GM19351 (cell line): ENCODE measurements around the gene FAM3B.

Experiments
- ATAC-seq: cut with Tn5 transposase; IDR thresholded peaks from one replicate; pipeline ENCODE4 v1.9.1; 2021; ENCODE audit warnings: mild to moderate bottlenecking, moderate library complexity; ENCODE audit not compliant: unreplicated experiment

The FAM3B gene

DNA sequence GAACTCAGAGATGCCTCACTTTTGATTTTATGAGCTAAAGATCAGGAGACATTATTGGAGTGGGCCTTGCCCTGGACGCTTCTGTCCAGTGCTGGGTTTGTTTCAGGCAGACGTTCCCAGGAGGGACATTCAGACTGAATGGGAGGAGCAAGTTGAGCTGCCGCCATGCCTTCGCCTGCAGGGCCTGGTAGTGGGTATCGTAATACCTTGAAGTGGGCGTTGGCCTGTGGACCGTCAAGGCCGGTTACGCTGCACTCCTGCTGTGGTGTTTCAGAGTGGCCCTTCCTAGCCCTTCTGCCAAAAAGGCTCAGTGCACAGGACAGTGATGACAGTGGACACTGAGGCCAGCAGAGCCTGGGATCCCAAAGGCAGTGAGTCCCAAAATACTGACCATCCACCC, 1.6 kb downstream of the FAM3B start:
- no peak for ATAC-seq

DNA sequence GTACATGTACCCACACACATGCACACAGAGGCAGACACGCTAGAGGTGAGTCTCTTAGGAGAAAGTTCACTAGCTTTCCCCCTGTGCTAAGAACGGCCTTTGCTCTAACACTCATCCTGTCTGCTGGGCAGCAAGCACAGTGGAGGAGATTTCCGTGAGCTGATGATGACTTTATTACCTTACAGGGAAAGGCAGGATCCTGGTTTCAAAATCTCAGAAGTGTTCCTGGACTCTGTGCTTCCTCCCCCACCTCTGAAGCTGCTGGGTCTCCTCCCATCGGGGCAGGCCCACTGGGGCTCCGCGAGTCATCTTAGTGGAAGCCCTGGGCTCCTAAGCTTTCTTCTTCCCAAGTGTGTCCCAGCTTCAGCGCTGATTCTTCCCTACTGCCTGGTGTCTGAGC, 2.7 kb downstream of the FAM3B start:
- no peak for ATAC-seq

DNA sequence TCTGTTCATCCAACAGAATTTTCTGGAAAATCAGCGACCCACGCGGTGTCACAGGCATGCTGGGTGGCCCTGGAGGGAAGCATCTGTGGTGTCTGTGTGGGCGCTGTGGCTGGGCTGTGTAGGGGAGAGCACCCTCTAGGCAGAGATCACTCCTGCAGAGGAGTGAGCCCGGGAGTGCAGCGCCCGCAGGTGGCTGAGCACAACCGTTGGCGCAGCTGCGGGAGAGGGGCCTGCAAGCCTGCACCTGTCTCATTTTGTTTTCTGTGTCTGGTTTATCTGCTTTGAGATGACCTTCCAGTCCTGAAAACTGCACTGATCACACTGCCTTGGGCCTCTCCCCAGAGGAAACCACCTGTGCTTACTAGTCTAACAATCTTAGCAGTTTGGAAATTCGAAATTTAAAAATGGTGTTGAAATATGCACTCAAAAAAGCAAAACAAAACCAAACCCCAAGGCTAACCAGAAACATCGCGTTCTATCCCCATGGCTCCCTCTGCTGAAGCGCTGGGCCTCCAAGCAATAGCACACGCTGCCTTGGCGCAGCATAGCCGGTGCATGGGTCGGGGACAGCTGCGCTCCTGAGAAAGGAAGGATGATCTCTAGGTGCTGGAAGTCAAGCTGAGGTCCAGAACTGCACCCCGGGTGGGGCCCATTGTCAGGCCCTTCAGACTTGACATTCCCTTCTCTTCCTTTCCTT, 4.8 kb downstream of the FAM3B start:
- ATAC-seq: peak; percentile 82

DNA sequence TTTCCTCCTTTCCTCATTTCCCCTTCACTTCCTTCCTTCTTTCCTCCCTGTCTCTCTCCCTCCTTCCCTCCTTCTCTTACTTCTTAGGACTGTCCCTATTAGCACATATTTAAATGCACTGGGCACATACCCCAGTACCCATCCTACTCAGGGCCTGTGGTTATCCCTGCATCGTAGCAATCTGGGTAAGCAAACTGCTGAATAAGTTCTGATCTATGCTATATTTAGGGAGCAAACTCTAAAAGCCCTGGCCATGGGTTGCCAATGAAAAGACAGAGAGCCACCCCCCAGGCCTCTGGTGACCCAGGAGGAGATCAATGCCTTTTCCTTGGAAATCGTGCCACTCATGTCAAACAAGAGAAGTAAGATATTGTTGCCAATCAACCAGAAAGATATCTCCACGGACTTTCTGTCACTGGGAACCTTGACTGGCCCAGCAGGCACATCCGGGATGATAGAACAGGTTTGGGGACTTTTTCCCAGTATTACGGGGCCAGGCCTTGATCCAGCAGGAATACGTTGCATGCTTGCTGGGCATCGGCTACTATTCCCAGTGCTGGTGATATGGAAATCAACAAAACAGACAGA, 5.4 kb downstream of the FAM3B start:
- no peak for ATAC-seq

DNA sequence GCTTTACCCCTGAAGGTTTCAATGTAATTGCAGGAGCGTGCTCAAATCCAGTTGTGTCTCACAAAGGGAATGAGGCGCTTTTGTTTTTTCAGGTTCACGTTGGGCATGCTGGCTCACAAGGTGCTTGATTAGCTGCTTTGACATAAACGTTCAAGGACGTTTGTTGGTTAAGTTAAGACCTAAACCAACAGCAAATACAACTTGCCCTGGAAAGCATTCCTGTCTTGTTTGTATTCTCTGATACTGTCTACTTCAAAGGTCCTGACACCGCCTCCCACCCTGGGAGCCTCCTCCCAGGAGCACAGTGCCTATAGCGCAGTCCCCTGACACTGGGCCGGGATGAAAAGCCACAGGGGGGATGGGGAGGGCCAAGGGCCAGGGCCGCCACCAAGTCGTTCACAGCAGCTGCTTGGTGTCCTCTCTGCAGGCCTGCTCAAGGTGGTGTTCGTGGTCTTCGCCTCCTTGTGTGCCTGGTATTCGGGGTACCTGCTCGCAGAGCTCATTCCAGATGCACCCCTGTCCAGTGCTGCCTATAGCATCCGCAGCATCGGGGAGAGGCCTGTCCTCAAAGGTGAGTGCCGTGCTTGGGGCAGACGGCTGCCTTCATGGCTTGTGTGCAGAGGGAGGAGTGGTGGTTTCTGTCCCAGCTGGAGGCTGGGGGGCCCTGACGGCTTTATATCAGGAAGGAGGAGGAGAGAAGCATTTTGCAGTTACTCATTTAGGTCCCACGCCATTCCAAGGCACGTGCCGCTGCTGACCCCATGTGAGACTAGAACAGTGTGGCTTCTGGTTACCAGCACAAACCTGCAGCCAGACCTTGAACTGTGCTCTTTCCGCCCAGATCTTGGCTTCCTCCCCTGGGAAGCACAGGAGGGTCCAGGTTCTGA, 6.1 kb downstream of the FAM3B start:
- ATAC-seq: no peak

DNA sequence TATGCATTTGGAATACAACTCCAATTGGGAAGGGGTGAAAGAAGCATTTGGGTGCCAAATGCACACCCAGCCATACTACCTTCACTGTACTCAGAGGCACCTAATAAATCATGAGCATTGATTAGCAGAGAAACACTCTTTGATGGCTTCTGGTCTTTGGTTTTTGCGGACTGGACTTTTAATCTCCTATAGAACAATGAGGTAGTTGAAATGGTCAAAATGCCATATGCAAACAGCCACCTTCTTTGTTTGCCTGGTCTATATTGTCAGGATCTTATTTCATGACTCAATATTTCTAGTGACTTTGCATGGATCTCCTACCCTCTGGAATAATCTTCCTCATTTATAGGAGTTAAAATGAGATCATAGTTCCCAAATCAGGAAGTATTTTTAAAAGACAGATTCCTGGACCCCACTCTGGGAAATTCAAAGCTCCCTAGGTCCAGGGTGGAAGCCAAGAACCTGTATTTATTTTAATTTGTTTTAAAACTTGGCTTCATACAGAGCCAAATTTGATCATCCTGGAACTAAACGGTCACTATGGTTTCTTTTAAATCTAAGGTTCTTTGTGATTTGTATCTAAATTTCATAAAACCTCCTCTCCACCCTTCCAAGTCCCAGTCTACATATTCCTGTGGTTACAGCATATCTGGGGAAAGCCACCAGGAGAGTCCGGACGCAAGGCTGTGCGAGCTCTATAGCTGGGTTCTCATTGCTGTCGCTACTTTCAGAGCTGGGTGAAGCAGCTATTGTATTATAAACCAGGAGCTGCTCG, 8.7 kb downstream of the FAM3B start:
- ATAC-seq: no peak

DNA sequence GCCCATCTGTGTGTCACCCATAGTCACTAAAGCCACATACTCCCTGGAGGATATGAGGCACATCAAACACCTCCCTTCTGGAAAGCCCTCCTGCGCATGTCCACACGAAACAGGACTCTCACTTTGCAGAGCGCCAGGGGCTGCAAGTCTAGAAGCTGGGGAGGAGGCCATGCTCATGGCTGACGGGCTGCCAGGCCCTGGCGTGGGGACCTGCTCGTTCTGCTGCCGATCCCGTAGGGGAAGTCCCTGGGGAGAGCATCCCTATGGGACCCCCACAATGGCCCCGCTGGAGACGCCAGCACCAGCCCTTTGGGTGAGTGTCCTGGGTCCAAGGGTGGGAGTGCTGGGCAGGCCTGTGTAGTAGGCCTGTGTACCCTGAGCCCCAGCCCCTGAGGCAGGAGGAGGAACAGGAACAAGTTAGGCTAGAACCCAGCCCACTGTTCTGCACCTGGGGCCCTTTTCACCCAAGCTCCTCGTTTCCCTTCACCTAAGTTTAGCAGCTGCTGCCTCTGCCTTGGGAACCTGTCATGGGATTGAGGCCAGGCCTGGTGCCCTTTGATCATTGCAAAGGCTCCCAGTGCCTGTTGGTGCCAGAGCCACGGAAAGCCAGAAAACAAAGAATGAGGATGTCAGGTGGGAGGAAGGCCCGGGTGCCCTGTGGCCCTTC, 9.9 kb downstream of the FAM3B start:
- no peak for ATAC-seq

DNA sequence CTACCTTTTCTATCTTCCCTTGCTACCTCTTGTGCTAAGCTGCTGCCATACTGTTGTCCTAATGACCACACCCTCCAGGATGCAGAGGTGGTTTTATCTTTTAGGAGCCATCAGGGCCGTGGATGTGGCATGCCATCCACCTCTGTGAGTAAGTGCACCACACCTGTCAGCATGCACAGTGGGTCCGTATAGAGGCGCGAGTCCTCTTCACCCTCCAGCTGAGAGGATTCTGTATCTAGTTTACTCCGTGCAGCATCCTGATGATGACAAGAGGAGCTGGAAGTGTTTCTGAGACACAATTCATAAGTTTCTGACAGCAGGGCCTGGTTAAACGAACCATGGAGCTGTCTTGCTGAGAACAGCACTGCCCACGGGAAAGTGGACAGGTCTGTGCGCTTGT, 11.2 kb downstream of the FAM3B start:
- ATAC-seq: no peak

DNA sequence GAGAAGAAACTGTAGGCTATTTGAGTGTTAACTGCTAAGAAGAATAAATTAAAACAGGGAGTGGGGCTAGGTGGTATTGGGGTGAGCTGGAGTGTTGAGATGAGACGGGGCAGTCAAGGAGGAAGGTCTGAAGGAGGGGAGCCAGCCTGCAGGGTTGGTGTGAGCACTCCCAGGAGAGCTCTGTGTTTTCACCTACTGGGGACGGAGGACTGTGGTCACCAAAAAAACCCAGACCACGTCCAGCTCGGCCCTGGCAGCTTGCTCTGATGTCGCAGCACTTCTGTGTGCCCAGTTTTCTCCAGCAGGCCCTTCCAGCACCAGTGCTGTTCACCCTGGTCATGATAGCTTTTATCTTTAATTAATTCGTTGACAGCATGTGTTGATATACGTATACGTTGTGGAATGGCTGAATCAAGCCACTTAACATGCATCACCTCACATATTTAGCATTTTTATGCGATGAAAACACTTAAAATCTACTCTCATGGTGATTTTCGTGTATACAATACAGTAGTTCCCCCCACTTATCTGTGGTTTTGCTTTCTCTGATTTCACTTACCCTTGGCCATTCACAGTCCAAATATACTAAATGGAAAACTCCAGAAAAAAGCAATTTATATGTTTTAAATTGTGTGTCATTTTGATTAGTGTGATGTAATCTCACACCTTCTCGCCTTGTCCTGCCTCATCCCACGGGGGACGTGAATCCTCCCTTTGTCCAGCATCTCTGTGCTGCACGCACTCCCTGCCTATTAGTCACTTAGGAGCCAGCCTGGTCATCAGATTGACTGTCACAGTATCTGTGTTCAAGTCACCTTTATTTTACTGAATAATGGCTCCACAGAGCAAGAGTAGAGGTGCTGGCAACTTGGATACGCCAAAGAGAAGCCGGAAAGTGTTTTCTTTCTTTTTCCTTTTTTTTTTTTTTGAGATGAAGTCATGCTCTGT, 12.3 kb downstream of the FAM3B start:
- no peak for ATAC-seq

DNA sequence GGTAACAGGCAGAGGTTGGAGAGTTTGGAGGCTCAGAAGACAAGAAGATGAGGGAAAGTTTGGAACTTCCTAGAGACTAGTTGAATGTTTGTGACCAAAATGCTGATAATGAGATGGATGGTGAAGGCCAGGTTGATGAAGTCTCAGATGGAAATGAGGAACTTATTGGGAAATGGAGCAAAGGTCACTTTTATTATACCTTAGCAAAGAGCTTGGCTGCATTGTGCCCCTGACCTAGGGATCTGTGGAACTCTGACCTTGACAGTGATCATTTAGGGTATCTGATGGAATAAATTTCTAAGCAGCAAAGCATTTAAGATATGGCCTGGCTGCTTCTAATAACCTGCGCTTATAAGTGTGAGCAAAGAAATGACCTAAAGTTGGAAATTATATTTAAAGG, 17.2 kb downstream of the FAM3B start:
- no peak for ATAC-seq

DNA sequence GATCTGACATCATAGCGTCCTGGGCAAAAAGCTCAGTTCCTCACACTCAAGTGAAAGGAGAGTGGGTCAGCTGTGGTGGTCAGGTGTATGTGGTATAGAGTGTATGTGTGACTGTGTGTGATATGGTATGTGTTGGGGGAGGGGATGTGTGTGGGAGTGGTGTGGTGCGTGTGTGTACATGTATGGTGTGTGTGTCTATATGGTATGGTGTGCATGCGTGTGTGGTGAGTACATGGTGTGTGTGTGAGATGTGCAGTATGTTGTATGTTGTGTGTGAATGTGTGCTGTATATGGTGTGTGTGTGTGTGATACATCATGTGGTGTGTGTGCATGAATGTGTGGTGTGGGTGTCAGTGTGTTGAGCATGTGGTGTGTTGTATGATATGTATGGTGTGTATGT, 20.9 kb downstream of the FAM3B start:
- ATAC-seq: no peak

DNA sequence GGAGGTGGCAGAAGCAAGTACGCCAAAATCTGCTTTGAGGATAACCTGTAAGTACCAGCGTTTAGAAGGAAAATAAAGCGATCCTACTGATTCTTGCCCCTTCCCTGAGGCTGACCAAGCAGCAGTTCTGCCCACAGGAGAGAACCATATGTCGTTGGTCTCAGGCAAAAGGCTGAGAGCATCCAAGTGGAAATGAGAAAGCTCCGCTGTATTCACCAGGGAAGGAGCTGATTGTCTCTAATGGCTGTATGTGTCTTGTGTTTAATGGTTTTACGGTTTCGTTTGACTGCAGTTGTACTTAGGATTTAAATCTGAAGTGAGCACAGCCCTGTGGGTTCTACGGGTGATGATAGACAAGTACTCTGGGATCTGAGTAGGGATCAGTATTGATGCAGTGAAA, 21.9 kb downstream of the FAM3B start:
- ATAC-seq: no peak

DNA sequence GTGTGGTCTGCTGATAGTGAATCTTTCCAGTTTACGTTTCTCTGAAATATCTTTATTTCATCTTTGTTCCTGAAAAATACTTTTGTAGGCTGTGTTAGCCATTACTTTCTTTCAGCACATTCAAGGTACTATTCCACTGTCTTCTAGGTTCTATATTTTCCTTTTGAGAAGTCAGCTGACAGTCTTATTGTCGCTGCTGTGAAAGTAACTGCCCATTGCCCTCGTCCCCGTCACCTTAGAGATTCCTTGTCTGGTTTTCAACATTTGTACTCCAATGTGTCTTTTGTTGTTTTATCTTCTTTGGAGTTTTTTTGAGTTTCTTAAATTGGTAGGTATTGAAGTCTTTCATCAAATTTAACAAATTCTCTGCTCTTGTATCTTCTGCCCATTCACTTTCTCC, 25.4 kb downstream of the FAM3B start:
- no peak for ATAC-seq

DNA sequence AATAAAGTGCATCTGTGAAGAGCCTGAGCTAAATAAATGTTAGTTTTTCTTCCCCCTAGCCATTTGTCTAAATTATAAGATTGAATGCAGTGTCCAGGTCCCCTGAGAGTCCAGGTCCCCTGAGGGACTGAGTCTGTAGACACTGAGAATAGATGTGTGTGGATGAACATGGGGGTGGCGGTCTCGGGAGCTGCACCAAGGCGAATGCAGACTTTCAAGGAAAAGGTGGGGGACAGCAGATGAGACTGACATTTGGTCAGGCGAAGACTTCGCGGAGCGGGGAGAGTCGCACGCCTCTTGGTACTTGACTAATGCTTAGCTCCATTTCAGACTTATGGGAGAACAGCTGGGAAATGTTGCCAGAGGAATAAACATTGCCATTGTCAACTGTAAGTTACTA, 27.5 kb downstream of the FAM3B start:
- no peak for ATAC-seq

DNA sequence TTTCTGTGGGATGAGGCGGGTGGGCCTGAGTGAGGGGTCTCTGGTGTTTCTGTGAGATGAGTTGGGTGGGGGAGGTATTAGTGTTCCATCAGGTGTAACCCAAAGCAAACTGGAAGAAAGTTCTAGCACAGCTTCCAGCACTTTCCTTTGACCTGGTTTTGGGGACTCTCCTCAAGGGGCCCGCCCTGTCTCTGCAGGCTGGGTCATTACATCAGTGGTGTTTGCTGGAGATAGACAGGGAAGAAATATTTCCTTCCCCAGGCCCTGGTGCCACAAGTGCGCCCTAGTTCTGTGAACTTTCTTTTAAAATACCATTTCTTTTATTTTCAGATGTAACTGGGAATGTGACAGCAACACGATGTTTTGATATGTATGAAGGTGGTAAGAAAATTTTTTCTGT, 28.8 kb downstream of the FAM3B start:
- ATAC-seq: no peak

DNA sequence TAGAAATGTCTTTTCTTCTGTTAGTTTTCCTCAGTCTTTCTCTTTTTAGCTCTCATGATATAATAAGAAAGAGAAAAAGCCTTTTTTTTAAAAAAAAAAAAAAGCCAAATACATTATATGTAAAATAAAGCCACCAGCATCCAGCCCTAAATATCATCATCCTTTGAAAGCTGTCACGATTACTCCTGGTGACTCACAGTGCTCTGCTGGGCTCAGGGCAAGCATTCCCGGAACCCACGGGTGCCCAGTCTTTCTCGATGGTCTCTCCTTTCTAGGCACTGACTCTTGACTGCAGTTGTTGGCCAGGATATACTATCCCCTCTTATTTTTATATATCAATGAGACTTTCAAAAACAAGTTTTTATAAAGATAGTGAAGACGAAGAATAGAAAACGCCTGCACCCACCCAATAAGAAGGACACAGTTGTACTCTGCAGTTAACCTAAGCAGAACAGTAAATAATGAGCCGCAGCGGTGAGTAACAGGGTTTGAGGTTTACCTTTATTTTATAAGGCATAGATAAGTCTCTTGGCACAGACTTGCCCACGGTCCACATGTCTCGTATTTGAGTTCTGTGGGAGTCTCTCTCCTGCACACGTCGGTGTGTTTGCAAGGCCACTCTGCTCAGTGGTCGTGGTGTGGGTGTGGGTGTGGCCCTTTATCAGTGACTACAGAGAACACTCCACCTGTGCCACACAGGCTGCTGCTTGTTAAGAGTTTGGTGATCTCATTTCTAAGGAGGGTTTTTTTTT, 29.5 kb downstream of the FAM3B start:
- no peak for ATAC-seq

DNA sequence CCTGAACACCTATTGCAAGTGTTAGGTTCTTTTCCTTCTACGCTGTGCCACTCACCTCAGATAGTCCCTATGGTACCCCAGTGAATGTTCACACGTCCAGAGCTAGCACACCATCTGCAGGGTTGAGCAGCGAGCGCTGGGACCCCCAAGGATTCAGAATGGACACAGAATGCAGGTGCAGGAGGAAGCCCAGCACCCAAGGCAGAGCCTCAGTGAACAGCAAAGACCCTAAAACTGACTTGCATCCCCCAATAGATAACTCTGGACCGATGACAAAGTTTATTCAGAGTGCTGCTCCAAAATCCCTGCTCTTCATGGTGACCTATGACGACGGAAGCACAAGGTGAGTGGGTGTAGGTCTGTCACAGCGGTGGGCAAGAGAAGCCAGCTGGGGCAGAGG, 30.2 kb downstream of the FAM3B start:
- no peak for ATAC-seq

DNA sequence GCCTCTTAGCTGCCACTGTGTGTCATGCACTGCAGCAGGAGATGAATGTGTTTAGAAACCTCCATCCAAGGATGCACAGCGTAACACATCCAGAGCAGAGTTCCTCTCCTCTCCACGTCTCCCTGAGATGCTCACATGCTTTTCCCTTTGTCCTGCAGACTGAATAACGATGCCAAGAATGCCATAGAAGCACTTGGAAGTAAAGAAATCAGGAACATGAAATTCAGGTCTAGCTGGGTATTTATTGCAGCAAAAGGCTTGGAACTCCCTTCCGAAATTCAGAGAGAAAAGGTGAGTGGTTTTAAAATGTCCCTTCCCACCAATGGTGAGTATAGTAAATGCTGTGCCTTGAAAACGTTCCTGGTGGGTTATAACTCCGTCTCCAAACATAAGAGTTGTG, 31.8 kb downstream of the FAM3B start:
- ATAC-seq: no peak

DNA sequence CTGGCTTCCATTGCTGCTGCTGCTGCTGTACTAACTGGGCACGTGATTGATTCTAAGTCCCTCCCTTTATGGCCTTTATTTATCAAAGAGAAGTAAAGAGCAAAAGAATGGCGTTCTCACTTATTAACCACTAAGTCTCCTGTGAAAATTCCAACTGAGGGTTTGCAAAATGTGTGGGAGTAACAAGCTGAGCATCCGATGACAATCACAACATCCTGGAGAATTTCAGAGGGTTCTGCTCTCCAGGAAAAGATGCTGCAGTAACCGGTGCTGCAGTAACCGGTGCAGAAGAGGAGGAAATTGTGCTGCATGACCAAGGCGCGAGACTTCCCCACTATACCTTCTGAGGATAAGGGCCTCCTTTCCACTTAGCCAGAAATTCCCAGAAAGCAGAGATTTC, 32.5 kb downstream of the FAM3B start:
- no peak for ATAC-seq
